GM12878 (cell line): ENCODE measurements around the gene FAM53B. TPM values are rescaled to one million over a fixed set of nuclear protein-coding genes. Genes with fewer than 3 reads are reported as not detected.

ENCODE experiments used
- ATAC-seq: fragments of 200-7000 bp; cut with Tn5 transposase; 3 replicates; pipeline ENCODE4 v1.9.1; 2020; ENCODE audit warnings: mild to moderate bottlenecking, moderate library complexity
- BruUV-seq: library from RNA; stranded (reverse); fragments of 400-500 nt; replicated peaks from 2 replicates; lab custom pipeline; 2021; lab: Mats Ljungman, UMichigan
- CTCF ChIA-PET: fragments of 300-600 bp; sonication (Branson Sonifier 250); formaldehyde crosslinking; extraction: SDS; loops from one replicate; lab custom pipeline; 2021; ENCODE audit warnings: inconsistent platforms; lab: Yijun Ruan, JAX
- POLR2A ChIA-PET: fragments of 350-600 bp; formaldehyde crosslinking; extraction: SDS; loops from one replicate; lab custom pipeline; 2021; ENCODE audit warnings: inconsistent platforms; lab: Charles Lee
- RAD21 ChIA-PET: fragments of 300-600 bp; sonication (Branson Sonifier 250); formaldehyde crosslinking; loops from one replicate; lab custom pipeline; 2023; ENCODE audit warnings: antibody characterized with exemption; ENCODE audit not compliant: unreplicated experiment; lab: Charles Lee
- SMC1A ChIA-PET: fragments of 300-600 bp; sonication (Branson Sonifier 250); formaldehyde crosslinking; loops from one replicate; lab custom pipeline; 2023; ENCODE audit not compliant: unreplicated experiment, uncharacterized antibody; lab: Charles Lee
- DNase-seq: peaks from one replicate; pipeline ENCODE4 v3.0.0-alpha.2; 2011; ENCODE audit warnings: low read depth, low spot score
- FAIRE-seq: peaks from 3 replicates; lab custom pipeline; 2011; peaks lifted over from hg19 to GRCh38; lab: Jason Lieb, UNC
- H2AFZ ChIP-seq: 2 replicates; pipeline ENCODE4 v1.6.0; 2011; ENCODE audit warnings: low read depth, low read length, control low read depth; ENCODE audit not compliant: control insufficient read depth
- H3K27ac ChIP-seq: 2 replicates; pipeline ENCODE4 v1.5.1; 2011; ENCODE audit warnings: control low read depth; ENCODE audit not compliant: control insufficient read depth, insufficient read depth
- H3K27me3 ChIP-seq, 2 experiments: replicated peaks in 1 of 2; 2 replicates each; pipeline versions ENCODE4 v1.6.0 to v1.6.1; 2011; ENCODE audit warnings: low read length in 1 of 2; ENCODE audit not compliant: control insufficient read depth in 2 of 2, insufficient read depth in 2 of 2
- H3K36me3 ChIP-seq, 2 experiments: 2 replicates each; pipeline ENCODE4 v1.5.1; 2011; ENCODE audit warnings: low read length in 1 of 2; ENCODE audit not compliant: control insufficient read depth in 2 of 2, insufficient read depth in 2 of 2
- H3K4me1 ChIP-seq: 2 replicates; pipeline ENCODE4 v1.6.1; 2011; ENCODE audit warnings: mild to moderate bottlenecking, low read length, moderate library complexity, mixed read lengths; ENCODE audit not compliant: control insufficient read depth, insufficient read depth
- H3K4me2 ChIP-seq: 2 replicates; pipeline ENCODE4 v1.6.0; 2011; ENCODE audit warnings: control low read depth; ENCODE audit not compliant: control insufficient read depth, insufficient read depth
- H3K4me3 ChIP-seq: fragments of 200-600 bp; sonication (generic); 2 replicates; pipeline ENCODE4 v1.5.1; 2016
- H3K79me2 ChIP-seq: 2 replicates; pipeline ENCODE4 v1.6.0; 2011; ENCODE audit warnings: low read length; ENCODE audit not compliant: control insufficient read depth, insufficient read depth
- H3K9ac ChIP-seq: 2 replicates; pipeline ENCODE4 v1.8.0; 2011; ENCODE audit warnings: low read length, control low read depth, mixed read lengths; ENCODE audit not compliant: control insufficient read depth, insufficient read depth
- H3K9me3 ChIP-seq: replicated peaks from 3 replicates; pipeline ENCODE4 v1.5.1; 2011; ENCODE audit warnings: mild to moderate bottlenecking, low read length; ENCODE audit not compliant: control insufficient read depth, insufficient read depth
- H4K20me1 ChIP-seq: 2 replicates; pipeline ENCODE4 v1.6.0; 2011; ENCODE audit not compliant: control insufficient read depth, insufficient read depth
- ESRRA ChIP-seq: IDR thresholded peaks from 2 replicates; pipeline ENCODE4 v1.6.1; 2012; ENCODE audit warnings: mild to moderate bottlenecking, low read length, improper control_type of control experiment
- NR2F1 ChIP-seq: fragments of 450-650 bp; conservative IDR thresholded peaks from 2 replicates; pipeline ENCODE4 v1.6.1; 2017; ENCODE audit warnings: mild to moderate bottlenecking
- RBBP5 ChIP-seq: fragments of 200-600 bp; sonication (generic); conservative IDR thresholded peaks from 2 replicates; pipeline ENCODE4 v1.6.1; 2016
- SIN3A ChIP-seq: IDR thresholded peaks from 2 replicates; pipeline ENCODE4 v1.6.1; 2012; ENCODE audit warnings: low read depth, low read length, improper control_type of control experiment
- TBL1XR1 ChIP-seq: IDR thresholded peaks from 2 replicates; pipeline ENCODE4 v1.6.1; 2012; ENCODE audit warnings: low read depth, low read length, improper control_type of control experiment
- WGBS: methylation state at CpG from one replicate; pipeline ENCODE4 v1.1.6; 2016; ENCODE audit warnings: low lambda C conversion rate; ENCODE audit not compliant: insufficient replicate concordance, insufficient coverage; ENCODE audit errors: missing lambda C conversion rate; 5-methylcytosine and 5-hydroxymethylcytosine counted together
- in situ Hi-C: fragments of 300-500 bp; cut with MboI; formaldehyde crosslinking; loops from 9 replicates; pipeline ENCODE4 v1.14.3; 2018; ENCODE audit warnings: mixed read lengths
- intact Hi-C: fragments of 100-400 bp; cut with micrococcal nuclease; formaldehyde crosslinking; loops from one replicate; pipeline ENCODE4 v1.14.2; 2022; ENCODE audit not compliant: unreplicated experiment
- polyA plus RNA-seq, 11 experiments: library from polyadenylated mRNA; depleted of rRNA in 4 of 11; unstranded in 6 of 11; stranded (reverse) in 5 of 11; fragments of >200 nt; fragmentation: Nextera tagmentation in 4 of 11; fragmentation: Illumina TruSeq in 1 of 11; extraction: Ambion mirVana in 4 of 11; extraction: Trizol in 1 of 11; gene quantifications; 1 replicate in 1 of 11; 2 replicates in 10 of 11; pipeline versions ENCODE4 v1.2.1 to v1.2.3, GENCODE V29; 2011 to 2016; ENCODE audit warnings: inconsistent platforms in 2 of 11, missing spikeins in 2 of 11, low read depth in 1 of 11
- total RNA-seq, 4 experiments: library from RNA; depleted of rRNA in 3 of 4; stranded (reverse); fragments of >200 nt in 3 of 4; fragmentation: Illumina TruSeq in 1 of 4; extraction: Trizol in 1 of 4; gene quantifications; 2 replicates each; pipeline versions ENCODE4 v1.2.1 to v1.2.3, GENCODE V29; 2013 to 2021

The FAM53B gene
- total and polyA plus RNA-seq, 10 of the 15 experiments (the other 5 are each of a cell fraction or from before 2014, with no cell fraction given): 0.05 to 26.3 (median 8.1) TPM

DNA sequence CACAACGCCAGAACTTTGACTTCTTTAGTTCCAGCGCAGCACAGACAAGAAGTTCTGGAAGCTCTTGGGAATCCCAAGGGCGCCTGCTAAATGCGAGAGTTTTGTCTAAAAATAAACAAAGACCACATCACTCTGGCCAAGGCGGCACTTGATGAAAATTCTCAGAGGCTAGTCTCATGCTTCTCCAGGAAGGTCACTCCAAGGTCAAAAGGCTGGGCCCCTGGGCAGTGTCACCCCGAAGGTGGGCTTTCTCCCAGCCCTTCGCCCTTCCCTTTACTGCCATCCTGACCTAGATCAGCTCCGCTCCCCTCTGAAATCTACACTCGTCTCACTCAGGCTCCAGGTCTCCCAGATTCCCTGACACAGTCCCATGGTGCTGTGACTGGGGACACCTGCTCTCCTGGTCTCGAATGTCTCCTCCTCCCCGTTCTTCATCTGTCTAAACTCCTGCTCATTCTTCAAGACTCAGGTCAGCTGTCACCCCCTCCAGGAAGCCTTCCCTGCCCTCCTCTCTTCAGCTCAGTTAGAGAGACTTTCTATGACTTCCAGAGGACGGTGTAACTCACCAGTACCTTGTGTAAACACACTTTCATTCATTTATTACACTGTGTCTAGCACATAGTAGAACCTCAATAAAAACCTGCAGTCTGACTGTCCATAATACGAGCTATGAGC, 10.5 kb downstream of the FAM53B start:
- intact Hi-C loops (no loop called here), in situ Hi-C loops (no loop called here)
- no peak for ATAC-seq
- no peak for DNase-seq
- H3K27me3 ChIP-seq: no peaks in the 10 kb centered on the region
- peak overlapping the region; percentile 50; the same call in 1 of the 2 replicates for H3K4me3 ChIP-seq
- H3K27ac ChIP-seq: peak overlapping the region; percentile 71
- CTCF ChIA-PET: interaction anchor here (0.6 to 21.9 kb wide), 15 partner anchors 7 to 1061 kb away, joined by 3 to 319 read pairs (median 5); no protein-coding TSS in a partner anchor
- H3K4me1 ChIP-seq: peaks cover 66% of the 10 kb centered on the region
- FAIRE-seq: peak; percentile 23
- peaks cover 34% of the 10 kb centered on the region for H3K79me2 ChIP-seq
- WGBS: 17% methylated on average over 13 of the region's 13 CpGs
- TF ChIP-seq ESRRA: peak; percentile 84; the same call in 1 of the 2 replicates
- no peak for TF ChIP-seq TBL1XR1
- no peak for TF ChIP-seq RBBP5
- 0 out of 2 replicates have a peak, but pooled peaks have one; percentile 30 for TF ChIP-seq NR2F1
- TF ChIP-seq SIN3A: no peak
- no peaks in the 10 kb centered on the region; the same call in 1 of the 2 replicates for H4K20me1 ChIP-seq
- SMC1A ChIA-PET: interaction anchor here (0.6 to 21.7 kb wide), 13 partner anchors 6 to 327 kb away, joined by 3 to 351 read pairs (median 4); no protein-coding TSS in a partner anchor
- no peak overlapping the region; the same call in 1 of the 2 replicates for H2AFZ ChIP-seq
- POLR2A ChIA-PET: interaction anchor here (0.6 to 5.5 kb wide), 8 partner anchors 8 to 79 kb away, joined by 3 to 31 read pairs (median 8); no protein-coding TSS in a partner anchor
- H3K9ac ChIP-seq: peak overlapping the region; percentile 60
- no TSS peak for BruUV-seq
- peak overlapping the region; percentile 91 for H3K4me2 ChIP-seq
- H3K36me3 ChIP-seq: peaks cover 1 to 2% of the 10 kb centered on the region in 2 experiments; a peak in 2 of 4 replicates
- RAD21 ChIA-PET: interaction anchor here (1.0 to 4.1 kb wide), 8 partner anchors 8 to 86 kb away, joined by 3 to 37 read pairs (median 16); no protein-coding TSS in a partner anchor
- no peaks in the 10 kb centered on the region for H3K9me3 ChIP-seq
